Measurements from ENCODE around the gene KRT82.

DNA sequence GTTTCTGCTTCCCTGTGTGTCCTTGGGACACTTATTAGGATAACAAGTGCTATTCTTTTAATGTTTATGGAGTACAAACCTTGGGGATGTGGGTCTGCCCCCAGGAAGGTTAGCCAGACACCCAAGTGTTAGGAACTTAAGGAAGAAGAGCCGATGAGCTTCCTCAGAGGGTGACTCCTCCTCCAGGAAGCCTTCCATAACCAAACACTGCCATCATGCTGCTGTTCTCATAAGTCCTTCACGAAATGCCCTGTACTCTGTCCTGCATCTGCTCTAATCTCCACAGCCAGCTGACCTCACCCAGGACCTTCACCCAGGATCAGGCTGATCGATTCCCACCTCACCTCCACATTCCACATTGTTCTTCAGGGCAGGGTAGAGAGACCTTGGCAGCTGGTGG lies 37.6 kb downstream of the KRT82 start:
- TF ChIP-seq CTCF (IDR thresholded peaks at IDR 0.05) (no peak), POLR2A (IDR thresholded peaks at IDR 0.05) (no peak)

All from adrenal gland (tissue), 5 donors.